ENCODE data around the gene TAF15.

TAF15 gene

GRCh38 chr17:35809855-35810461 is 674 bp downstream of the TAF15 start:
- in situ Hi-C loops (cut with MboI; ENCODE audit: low pct_unique_long_range_greater_than_20kb, low sequenced_read_pairs) = no loop called here
- DNase-seq = no peak

GRCh38 chr17:35811759-35812158 is 2.5 kb downstream of the TAF15 start:
- no peak for DNase-seq
- in situ Hi-C loops (cut with MboI; ENCODE audit: low pct_unique_long_range_greater_than_20kb, low sequenced_read_pairs) = no loop called here

GRCh38 chr17:35812456-35812855 is 3.2 kb downstream of the TAF15 start:
- DNase-seq = no peak
- in situ Hi-C loops (cut with MboI; ENCODE audit: low pct_unique_long_range_greater_than_20kb, low sequenced_read_pairs) = no loop called here

- DNase-seq = no peak
- in situ Hi-C loops (cut with MboI; ENCODE audit: low pct_unique_long_range_greater_than_20kb, low sequenced_read_pairs) = no loop called here
Observed at GRCh38 chr17:35816723-35817122, 7.4 kb downstream of the TAF15 start.

GRCh38 chr17:35817196-35817595 is 7.9 kb downstream of the TAF15 start:
- in situ Hi-C loops (cut with MboI; ENCODE audit: low pct_unique_long_range_greater_than_20kb, low sequenced_read_pairs) = no loop called here
- no peak for DNase-seq

- in situ Hi-C loops (cut with MboI; ENCODE audit: low pct_unique_long_range_greater_than_20kb, low sequenced_read_pairs) = no loop called here
Observed at GRCh38 chr17:35819455-35819854, 10.2 kb downstream of the TAF15 start.

GRCh38 chr17:35821308-35821707 is 12.0 kb downstream of the TAF15 start:
- no peak for DNase-seq
- in situ Hi-C loops (cut with MboI; ENCODE audit: low pct_unique_long_range_greater_than_20kb, low sequenced_read_pairs) = no loop called here

More at GRCh38 chr17:35819455-35819854, 10.2 kb downstream of the TAF15 start:
- no peak for DNase-seq

- no peak for DNase-seq
Observed at GRCh38 chr17:35825206-35825605, 15.9 kb downstream of the TAF15 start.

GRCh38 chr17:35841101-35841500 is 31.8 kb downstream of the TAF15 start:
- DNase-seq = no peak
- in situ Hi-C loops (cut with MboI; ENCODE audit: low pct_unique_long_range_greater_than_20kb, low sequenced_read_pairs) = no loop called here

More at GRCh38 chr17:35825206-35825605, 15.9 kb downstream of the TAF15 start:
- in situ Hi-C loops (cut with MboI; ENCODE audit: low pct_unique_long_range_greater_than_20kb, low sequenced_read_pairs) = no loop called here

GRCh38 chr17:35841505-35841904 is 32.2 kb downstream of the TAF15 start:
- DNase-seq = no peak
- in situ Hi-C loops (cut with MboI; ENCODE audit: low pct_unique_long_range_greater_than_20kb, low sequenced_read_pairs) = no loop called here

GRCh38 chr17:35842239-35842638 is 33.0 kb downstream of the TAF15 start:
- in situ Hi-C loops (cut with MboI; ENCODE audit: low pct_unique_long_range_greater_than_20kb, low sequenced_read_pairs) = no loop called here
- no peak for DNase-seq

- in situ Hi-C loops (cut with MboI; ENCODE audit: low pct_unique_long_range_greater_than_20kb, low sequenced_read_pairs) = no loop called here
Observed at GRCh38 chr17:35843698-35844097, 34.4 kb downstream of the TAF15 start.

GRCh38 chr17:35844547-35844946 is 35.3 kb downstream of the TAF15 start:
- in situ Hi-C loops (cut with MboI; ENCODE audit: low pct_unique_long_range_greater_than_20kb, low sequenced_read_pairs) = no loop called here
- DNase-seq = no peak

More at GRCh38 chr17:35843698-35844097, 34.4 kb downstream of the TAF15 start:
- DNase-seq = no peak

- DNase-seq = no peak
- in situ Hi-C loops (cut with MboI; ENCODE audit: low pct_unique_long_range_greater_than_20kb, low sequenced_read_pairs) = no loop called here
Observed at GRCh38 chr17:35846055-35846809, 36.9 kb downstream of the TAF15 start.

- in situ Hi-C loops (cut with MboI; ENCODE audit: low pct_unique_long_range_greater_than_20kb, low sequenced_read_pairs) = no loop called here
- DNase-seq = no peak
Observed at GRCh38 chr17:35847006-35847405, 37.7 kb downstream of the TAF15 start.

GRCh38 chr17:35847633-35848373 is 38.5 kb downstream of the TAF15 start:
- DNase-seq = no peak
- in situ Hi-C loops (cut with MboI; ENCODE audit: low pct_unique_long_range_greater_than_20kb, low sequenced_read_pairs) = no loop called here

GRCh38 chr17:35849469-35850348 is 40.4 kb downstream of the TAF15 start:
- DNase-seq = peak; percentile 75
- in situ Hi-C loops (cut with MboI; ENCODE audit: low pct_unique_long_range_greater_than_20kb, low sequenced_read_pairs) = no loop called here

GRCh38 chr17:35855965-35856364 is 46.7 kb downstream of the TAF15 start:
- DNase-seq = no peak
- in situ Hi-C loops (cut with MboI; ENCODE audit: low pct_unique_long_range_greater_than_20kb, low sequenced_read_pairs) = no loop called here

- in situ Hi-C loops (cut with MboI; ENCODE audit: low pct_unique_long_range_greater_than_20kb, low sequenced_read_pairs) = no loop called here
- DNase-seq = no peak
Observed at GRCh38 chr17:35856603-35857002, 47.3 kb downstream of the TAF15 start.
